ENCODE measurements around the gene GPR101.

GPR101 gene, protein sequence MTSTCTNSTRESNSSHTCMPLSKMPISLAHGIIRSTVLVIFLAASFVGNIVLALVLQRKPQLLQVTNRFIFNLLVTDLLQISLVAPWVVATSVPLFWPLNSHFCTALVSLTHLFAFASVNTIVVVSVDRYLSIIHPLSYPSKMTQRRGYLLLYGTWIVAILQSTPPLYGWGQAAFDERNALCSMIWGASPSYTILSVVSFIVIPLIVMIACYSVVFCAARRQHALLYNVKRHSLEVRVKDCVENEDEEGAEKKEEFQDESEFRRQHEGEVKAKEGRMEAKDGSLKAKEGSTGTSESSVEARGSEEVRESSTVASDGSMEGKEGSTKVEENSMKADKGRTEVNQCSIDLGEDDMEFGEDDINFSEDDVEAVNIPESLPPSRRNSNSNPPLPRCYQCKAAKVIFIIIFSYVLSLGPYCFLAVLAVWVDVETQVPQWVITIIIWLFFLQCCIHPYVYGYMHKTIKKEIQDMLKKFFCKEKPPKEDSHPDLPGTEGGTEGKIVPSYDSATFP

DNA sequence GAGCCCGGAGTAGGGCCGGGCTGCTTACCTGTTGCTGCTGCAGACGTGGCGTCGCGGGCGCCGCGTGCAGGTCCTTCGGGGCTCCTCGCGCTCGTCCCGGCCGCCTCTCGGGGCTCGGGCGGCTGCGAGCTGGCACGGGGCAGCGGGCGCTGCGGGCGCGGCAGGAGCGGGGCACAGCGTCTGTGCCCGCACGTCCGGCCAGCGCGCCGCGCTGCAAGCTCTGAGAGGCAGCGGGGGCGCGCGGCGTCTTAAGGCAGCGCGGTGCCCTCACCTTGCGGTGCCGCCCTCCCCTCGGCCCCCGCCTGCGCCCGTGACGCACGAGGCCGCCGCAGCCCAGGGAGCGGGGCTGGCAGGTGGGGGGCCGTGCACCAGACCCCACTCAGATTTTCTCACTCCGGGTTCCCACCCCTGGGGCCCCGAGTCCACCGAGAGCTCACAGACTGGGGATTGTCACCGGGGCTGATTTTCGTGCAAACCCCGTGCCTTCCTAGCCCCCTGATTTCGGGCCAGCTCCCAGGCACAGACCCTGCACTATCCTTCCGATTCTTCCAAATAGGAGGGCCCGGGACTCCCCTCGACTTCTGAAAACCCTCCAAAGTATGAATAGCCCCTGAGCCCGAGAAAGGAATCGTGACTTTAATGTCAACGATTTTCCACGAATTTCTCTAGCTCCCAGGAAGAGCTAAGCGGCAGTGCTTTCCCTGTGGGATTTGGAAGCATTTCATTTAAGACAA is at the start of gene GPR101:
Gene GPR101, minus strand, starts transcription at position 222 of the 734 bp plus-strand sequence. CDS start 2,321 bp downstream, outside the sequence.
- no peak for DNase-seq

DNA sequence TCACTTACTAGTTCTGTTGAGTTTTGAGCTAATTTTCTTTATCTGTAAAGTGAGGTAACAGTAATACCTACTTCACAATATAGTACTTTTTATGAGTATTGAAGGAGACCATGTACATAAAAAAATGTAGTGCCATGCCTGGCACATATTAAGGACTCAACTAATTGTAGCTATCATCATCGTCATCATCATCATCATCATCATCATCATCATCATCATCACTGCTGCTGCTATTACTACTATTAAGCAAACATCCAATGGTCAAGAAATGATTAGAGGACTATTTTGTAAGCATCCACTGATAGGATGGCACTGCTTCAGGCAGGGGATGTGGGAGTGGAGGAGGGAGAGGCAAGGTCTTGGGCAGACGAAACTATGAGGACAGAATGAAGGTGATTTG is 47.4 kb upstream of the GPR101 start:
- DNase-seq: no peak

DNA sequence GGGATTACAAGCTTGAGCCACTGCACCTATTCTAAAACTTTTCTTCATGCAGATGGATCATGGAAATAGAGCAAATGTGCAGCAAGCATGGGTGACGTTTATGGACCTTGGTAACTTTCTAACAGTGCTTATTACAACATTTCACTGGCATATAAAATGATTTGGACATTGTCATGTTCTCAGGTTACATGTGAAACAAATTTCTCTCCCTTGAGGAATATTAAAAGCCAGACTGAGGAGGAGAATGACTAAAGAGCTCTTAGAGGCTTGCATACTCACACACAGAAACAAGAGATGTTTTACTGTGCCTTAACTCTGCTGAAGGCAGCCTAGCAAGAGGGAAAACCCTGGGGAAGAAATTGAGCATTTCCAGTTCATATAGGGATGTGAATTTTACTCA is 38.6 kb upstream of the GPR101 start:
- DNase-seq: no peak

DNA sequence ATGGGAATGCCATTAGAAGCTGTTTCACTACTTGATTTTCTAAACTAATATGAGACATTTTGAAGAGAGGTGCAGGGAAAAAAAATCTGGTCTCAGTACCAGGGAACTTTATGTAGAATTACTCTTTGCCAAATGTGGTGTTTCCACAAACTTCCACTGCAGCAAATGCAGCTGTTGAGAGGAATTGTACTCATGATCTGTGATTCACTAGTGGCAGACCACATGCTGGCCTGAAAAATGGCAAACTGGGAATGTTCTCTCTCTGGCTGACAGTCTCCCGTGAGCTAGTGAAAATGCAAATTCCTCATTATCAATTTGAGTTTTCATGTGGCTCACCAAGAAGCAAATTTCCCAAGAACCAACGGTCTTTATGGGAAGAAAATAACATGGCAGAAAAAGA is 37.8 kb upstream of the GPR101 start:
- DNase-seq: no peak

DNA sequence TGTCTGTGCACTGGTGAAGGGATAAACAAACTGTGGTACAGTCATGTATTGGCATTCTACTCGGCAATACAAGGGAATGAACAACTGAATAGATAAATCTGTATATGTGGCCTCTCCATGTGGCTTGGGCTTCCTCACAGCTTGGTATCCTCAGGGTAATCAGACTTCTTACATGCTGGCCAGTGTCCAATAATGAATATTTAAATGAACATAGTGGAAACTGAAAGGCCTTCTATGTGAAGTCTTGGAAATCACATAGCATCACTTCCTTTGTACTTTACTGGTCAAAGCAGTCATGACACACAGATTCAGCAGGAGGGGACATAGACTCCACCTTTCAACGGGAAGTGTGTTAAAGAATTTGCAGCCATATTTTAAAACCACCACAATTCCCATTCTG is 33.4 kb upstream of the GPR101 start:
- DNase-seq: no peak

DNA sequence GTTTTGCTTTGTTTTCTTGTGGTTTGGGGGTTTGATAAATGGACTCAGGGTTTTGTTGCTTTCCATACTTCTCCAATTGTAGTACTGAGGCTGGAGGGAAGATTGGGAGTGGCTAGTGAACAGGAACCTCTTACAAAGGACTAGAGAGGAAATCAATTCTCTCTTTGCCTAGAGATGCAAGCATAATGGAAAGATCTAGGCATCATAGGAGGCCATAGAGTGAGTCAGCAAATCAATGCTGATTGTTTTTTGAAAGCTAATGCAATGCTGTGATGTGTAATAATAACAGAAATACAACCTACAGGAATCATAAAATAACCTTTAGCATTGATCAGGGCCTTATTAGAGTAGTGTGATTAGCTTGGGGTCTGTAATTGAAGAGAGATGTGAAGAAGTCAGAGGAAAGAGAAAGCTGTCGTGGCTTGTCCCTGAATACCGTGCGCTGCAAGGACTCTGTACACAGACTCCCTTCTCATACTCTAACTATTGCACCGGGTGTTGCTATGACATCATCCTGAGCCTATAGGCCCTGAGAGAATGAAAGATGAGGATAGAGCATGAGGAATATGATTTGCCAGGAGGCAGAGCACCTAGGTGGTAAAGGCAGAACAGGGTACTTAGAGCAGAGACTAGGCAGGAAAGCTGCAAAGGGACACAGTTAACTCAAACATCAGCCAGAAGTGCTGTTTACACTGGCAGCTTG is 29.3 kb upstream of the GPR101 start:
- DNase-seq: no peak

DNA sequence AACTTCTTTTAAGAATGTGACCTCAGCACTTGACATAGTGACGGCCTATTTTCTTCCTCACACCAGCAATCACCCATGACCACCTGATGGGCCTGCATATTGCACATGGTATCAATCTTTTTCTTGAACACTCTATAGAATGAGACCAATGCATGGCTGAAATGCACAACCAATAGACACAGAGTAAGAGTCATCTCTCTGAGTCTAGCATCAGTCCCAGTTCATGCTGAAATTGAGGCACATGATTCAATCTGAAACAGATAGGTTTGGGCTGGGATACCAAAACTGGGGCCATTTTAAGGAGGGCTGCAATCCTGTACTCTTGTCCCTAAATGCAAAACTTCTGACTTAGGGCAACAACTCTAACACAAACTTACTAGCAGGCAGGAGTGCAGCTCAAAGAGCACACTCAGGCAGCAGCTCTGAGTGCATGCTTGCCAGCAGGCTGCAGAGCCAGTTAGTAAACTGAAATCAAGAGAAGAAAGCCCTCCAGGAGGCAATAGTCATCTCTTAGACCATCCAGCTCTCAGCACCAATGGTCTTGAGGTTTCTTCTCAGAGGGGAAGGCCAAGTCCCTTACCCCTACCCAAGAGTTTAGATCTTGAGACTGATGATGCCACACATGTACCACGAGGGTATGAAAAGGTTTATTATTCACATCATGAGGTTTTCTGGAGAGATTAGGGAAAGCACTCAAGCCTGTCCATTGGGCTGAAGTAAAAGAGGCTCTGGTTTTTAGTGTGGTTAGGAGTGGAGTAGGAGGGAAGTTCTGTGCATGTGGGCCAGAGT is 24.7 kb upstream of the GPR101 start:
- no peak for DNase-seq

DNA sequence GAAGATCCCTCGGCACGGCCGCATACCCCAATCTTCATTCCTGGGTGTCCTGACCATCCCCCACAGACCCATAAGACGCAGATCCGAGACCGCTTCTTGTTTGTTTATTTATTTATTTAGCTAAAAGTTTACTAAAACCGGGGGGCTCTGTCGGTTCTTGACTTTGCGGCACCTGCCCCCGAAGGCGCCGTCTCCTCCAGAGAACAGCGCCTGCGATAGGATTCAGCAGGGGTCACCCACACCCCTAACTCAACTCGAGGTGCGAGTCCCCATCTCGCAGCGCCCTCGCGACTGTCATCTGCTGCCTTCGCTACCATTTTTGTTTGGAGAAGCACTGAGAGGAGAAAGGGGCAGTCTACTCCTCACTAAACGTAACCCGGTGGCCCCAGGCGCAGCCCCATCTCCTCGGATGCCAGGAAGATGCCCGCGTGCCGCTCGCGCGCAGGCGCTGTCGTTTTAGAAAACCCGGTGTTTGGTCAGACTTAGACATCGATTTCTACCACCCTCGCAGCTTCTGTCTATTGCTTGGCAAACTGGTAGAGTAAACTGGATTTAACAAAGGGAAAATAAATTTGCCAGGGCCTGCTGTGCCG is 18.9 kb upstream of the GPR101 start:
- no peak for DNase-seq

DNA sequence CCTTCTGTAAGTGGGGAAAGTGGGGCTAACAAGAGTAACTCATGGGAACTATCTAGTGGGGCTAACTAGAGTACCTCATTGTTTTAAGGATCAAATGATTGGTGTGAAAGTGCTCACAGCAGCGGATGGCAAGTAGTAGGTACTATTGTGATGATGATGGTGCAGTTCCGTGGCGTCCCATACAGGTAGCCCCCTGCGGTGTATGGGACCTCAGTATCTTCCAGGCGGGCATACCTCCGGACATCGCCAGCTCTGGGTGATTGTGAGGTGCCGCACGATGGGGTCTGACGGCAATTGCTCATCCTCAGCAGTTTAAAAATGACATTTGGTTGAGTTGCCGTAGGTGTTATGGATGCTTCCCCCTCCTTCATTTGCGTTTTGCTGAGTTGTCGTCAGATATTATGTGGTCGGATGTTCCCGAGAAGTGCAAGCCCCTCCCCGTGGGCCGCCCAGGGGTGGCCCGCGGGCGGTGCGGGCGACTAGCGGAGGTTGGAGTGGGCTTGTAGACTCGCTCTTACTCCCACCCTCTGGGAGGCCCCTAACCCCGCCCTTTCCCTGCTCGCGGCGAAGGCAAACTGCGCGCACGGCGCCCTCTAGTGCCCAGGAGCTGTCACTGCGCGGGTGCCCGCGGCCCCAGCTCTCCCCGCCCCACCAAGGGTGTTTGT is 18.3 kb upstream of the GPR101 start:
- peak in 1 of 2 donors; percentile 48 for DNase-seq

DNA sequence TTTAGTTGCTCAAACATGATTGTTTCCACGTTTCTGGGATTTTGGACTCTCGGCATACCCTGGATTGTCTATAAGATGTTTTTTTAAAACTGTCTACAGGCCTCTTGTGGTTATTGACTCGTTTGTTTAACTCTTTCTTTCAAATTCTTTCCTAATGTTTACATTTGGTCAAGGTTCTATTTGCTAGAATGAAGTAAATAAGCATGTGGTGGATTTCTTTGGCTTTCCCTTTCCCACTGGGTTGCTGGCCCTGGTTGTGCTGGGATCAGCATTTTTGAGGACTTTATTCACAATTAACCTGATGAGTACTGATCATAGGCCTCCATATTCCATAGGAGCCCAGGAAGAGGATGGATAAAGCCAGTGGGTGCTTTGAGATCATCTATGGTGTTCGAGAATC is 11.1 kb upstream of the GPR101 start:
- DNase-seq: no peak

DNA sequence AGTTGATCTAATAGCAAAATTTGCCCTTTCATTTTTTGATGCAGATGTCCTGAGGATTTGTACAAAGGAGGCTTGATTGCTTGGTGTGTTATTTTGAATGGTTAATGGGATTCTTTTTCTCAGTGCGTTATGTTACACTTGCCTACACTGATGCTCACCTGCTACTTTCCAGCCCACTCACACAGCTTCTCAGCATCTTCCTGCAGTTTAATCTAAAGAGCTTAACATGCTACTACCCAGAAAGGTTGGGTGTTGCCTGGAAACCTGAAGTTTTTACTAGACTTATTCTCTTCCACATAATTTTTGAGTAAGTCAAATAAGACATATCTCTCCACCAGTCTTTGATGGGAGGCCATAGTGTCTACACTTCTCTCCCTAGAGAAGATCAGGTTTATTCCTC is 9.9 kb upstream of the GPR101 start:
- no peak for DNase-seq

DNA sequence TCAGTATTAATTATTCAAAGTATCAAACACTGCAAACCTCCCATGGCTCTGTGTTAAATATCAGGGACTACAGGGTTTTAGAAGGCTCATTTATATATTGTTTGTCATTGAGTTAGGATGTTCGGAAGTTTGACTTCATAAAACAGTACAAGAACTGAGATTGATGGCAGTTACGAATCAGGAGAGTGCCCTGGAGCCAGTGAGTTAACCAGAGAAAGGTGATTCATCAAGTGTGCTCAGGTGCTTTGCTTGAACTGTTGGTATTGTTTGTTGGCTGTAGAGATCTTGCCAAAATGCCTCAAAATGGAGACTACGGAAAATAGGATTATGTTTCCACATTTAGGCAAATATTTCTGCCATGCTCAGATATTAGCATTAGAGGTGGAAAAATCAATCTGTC is 7.5 kb upstream of the GPR101 start:
- no peak for DNase-seq

DNA sequence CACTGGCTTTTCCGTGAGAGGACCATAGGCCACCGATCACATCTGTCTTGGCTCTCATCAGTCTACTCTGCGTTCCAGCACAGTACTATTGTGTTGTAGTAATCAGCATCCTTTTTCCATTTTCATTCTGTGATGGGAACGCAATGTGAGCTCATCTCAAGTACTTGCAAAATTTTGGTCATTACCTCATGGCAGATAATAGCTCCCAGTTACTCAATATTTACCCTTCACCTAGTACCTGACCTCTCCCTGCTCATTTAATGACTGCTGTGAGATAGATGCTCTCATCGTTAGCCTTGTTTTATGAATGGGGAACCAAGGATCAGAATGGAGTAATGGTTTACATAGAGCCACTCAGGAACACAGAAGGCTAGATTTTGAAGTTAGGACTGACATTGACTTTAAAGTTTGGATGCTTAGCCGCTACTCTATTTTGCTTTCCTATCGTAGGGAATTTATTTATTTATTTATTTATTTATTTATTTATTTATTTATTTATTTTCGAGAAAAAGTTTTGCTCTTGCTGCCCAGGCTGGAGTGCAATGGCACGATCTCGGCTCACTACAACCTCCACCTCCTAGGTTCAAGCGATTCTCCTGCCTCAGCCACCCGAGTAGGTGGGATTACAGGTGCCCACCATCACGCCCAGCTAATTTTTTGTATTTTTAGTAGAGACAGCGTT is 6.5 kb upstream of the GPR101 start:
- DNase-seq: no peak

DNA sequence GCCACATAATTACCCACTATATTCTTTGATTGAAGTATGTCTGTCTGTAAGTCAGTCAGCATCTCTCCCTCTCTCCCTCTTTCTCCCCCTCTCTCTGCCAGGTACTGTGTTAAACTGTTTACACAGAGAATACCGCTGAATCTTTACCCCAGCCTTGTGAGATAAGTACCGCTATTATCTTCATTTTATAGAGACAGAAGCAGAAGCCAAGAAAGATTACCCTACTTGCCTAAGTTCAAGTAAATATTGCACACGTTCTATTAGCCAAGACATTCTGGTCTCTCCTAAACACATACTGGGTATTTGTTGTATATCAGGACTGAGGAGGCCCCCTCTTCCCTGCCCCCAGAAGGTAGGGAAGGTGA is 695 bp upstream of the GPR101 start:
- DNase-seq: no peak

DNA sequence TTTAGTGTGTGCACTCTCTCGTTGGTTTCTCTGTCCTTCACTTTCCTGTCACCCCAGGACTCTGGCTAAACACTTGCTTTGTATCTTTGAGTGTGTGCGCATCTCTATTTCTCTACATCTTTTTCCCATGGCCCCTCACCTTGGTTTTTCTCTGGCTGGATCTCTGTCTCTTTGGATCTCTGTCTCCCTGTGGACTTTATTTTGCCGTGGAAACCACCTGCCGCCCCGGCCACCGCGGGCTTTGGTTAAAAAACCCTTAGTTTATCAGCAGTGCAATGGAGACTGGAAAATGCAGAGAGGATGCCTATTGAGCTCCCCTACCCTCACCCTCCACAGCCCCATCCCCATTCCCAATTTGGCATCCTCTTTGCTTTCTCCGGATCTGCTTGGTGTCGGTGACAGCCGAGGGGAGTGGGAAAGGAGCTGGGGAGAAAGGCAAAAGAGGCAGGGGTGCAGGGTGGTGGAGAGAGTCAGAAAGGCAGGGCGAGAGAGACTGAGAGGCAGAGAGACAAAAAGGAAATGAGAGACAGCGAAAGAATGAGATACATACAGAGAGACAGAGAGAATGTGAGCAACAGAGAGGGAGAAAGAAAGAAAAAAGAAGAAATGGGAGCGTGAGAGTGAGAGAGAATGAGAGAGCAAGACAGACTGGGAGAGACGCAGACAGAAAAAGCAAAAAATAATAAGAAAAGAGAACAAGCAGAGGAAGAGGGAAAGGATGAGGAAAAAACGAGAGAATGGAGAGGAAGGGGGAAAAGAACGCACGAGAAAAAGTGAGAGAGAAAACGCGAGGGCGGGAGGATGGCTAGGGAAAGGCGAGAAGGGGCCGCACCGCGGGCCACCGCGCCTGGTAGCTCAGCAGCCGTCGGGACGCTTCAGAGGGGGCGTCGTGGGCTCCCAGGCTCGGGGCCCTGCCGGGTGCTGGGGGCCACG is 688 bp downstream of the GPR101 start:
- DNase-seq: no peak

DNA sequence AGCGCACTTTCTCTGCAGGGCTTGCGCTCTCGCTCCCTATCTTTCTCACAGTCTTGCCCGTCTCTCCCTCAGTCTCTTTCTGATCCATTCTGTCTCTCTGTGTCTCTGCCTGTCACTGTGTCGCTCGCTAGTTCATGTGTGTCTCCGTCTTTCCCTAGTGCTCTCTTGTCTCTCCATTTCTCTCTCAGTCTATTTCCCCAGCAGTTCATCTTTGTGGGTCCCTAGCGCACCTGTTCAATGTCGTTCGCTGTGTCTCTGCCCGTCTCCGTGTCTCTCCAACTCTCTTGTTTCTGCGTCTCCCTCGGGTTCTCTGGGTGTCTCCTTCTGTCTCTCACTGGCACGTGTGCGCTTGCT is 1.5 kb downstream of the GPR101 start:
- no peak for DNase-seq

DNA sequence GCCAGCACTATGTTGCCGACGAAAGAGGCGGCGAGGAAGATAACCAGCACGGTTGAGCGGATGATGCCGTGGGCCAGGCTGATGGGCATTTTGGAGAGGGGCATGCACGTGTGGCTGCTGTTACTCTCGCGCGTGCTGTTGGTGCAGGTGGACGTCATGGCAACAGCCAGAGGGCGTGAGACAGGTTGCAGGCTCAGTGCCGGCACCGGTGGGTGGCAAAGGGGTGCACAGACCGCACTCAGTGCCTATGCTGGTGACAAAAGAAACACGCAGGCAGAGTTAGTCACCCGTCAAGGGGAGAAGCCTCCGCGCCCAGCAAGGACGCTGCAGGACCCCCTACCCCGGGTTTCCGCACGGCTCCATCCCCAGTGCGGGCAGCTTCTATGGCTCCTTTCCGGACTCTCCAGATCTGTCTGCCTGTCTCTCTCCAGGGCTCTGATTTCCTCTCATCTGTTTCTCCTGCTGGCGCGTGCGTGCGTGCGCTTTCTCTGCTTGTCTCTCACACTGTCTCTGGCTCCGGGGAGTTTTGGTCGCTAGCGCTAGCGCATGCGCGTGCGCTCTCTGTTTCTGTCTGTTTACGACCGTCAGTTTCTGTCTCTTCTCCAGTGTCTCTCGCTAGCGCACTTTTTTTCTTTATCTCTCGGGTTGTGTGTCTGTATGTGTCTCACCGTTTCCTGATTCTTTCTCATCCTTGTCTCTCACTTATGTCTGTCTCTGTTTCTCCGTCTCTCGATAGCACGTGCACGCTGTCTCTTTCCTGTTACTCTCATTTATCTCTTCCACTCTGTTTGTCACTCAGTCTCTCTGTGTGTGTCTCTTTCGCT is 2.1 kb downstream of the GPR101 start:
- DNase-seq: peak in 1 of 2 donors; percentile 8

DNA sequence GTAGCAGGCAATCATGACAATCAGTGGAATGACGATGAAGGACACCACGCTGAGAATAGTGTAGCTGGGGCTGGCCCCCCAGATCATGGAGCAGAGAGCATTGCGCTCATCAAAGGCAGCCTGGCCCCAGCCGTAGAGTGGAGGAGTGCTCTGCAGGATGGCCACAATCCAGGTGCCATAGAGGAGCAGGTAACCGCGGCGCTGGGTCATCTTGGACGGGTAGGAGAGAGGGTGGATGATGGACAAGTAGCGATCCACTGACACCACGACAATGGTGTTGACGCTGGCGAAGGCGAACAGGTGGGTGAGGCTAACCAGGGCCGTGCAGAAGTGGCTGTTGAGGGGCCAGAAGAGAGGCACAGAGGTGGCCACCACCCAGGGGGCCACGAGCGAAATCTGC is 2.8 kb downstream of the GPR101 start:
- no peak for DNase-seq

DNA sequence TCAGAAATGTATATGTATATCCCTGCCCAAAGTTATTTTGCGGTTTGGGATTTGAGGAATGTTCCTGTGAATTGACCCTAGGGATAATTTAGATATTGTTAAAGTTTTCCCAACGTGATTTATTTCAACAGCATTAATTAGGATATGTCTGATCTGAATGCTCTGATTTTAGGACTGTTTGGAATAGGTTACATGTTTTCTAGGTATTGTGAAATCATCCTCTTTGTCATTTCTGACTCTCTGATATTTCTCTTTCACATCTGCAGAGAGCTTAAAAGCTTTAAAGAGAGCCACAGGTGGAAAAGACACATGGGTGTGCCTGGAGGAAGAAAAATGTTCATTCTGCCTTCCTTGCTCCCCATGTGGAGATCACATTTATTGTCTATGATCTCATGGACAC is 5.1 kb downstream of the GPR101 start:
- DNase-seq: no peak
